HEK293 (cell line): ENCODE data around the gene SRSF11.

Experiments used
- CTCF ChIP-seq: fragments of 450-650 bp; formaldehyde crosslinking; IDR thresholded peaks from 2 replicates; pipeline ENCODE4 v1.5.1; 2016; ENCODE audit warnings: missing biosample characterization, missing genetic modification characterization
- ZBTB26 ChIP-seq: fragments of 450-650 bp; formaldehyde crosslinking; optimal IDR thresholded peaks from 2 replicates; pipeline ENCODE3; 2016; ENCODE audit warnings: missing biosample characterization, mild to moderate bottlenecking, missing genetic modification characterization
- ZNF501 ChIP-seq: fragments of 450-650 bp; formaldehyde crosslinking; IDR thresholded peaks from 2 replicates; pipeline ENCODE4 v1.5.1; 2016; ENCODE audit warnings: missing biosample characterization, missing genetic modification characterization
- ZSCAN16 ChIP-seq: fragments of 450-650 bp; formaldehyde crosslinking; IDR thresholded peaks from 2 replicates; pipeline ENCODE4 v1.5.1; 2016; ENCODE audit warnings: missing biosample characterization, missing genetic modification characterization

DNA sequence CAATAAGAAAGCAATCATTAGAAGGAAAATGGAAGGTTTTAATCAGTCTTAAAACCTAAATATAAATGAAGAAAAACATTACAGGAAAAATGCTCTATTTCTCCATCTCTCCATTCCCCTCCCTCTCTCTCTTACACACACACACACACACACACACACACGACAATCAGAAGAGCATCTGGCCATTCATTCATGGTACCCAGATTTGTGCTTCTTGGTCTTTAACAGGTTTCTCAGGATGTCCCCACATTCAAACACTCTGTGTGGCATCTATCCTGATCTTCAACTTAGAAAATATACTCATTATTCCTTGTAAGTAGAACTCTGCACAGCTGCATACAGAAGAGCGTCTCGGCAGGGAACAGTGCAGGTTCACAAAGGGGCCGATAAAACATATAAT is 16.6 kb upstream of the SRSF11 start:
- TF ChIP-seq CTCF, result no peak
- no peak for TF ChIP-seq ZBTB26 (tag by site-specific recombination)
- no peak for TF ChIP-seq ZSCAN16 (tag by site-specific recombination)
- TF ChIP-seq ZNF501 (tag by site-specific recombination), result no peak
